Measurements from ENCODE around the gene ICE2.

DNA sequence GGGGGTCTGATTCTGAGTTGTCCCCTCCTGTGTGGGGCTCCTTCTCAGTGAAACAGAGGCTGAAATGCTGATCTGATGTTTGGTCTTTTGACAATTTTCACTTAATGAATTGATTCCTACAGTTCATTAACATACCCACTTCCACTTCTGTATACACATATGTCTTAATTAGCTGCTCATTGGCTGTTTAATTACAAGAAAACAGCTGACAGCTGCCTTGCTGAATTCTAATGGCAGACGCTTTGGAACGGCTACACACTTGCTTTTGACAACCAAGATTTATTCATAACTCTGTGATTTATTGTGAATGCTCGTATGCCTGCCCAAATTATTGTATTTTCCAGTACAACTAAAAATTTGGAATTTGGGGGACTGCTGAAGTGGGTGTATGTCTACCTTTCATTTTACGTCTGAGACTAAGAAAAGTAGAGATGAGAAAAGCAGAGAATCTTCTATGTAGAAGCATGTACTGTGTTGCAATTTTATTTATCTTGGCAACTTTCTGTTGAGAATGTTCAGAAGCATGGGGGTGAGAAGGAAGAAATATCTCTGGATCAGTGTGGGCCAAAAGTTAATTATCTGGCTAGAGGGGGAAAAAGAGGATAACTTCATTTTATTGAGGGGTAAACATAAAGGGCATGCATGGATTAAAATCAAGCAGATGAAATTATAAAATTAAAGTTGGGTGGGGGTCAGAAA, 46.5 kb upstream of the ICE2 start:
- TF ChIP-seq, protein P1, sequence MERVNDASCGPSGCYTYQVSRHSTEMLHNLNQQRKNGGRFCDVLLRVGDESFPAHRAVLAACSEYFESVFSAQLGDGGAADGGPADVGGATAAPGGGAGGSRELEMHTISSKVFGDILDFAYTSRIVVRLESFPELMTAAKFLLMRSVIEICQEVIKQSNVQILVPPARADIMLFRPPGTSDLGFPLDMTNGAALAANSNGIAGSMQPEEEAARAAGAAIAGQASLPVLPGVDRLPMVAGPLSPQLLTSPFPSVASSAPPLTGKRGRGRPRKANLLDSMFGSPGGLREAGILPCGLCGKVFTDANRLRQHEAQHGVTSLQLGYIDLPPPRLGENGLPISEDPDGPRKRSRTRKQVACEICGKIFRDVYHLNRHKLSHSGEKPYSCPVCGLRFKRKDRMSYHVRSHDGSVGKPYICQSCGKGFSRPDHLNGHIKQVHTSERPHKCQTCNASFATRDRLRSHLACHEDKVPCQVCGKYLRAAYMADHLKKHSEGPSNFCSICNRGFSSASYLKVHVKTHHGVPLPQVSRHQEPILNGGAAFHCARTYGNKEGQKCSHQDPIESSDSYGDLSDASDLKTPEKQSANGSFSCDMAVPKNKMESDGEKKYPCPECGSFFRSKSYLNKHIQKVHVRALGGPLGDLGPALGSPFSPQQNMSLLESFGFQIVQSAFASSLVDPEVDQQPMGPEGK (CRISPR knock-in tag; IDR thresholded peaks at IDR 0.05; ENCODE audit: borderline replicate concordance): no peak
- TF ChIP-seq ARNTL (CRISPR knock-in tag; IDR thresholded peaks at IDR 0.05; ENCODE audit: borderline replicate concordance, low read depth): no peak
